ENCODE data around the gene C11orf24. TPM values are rescaled to one million over a fixed set of nuclear protein-coding genes. Genes with fewer than 3 reads are reported as not detected.

The C11orf24 gene
- polyA plus RNA-seq, 1 donor: 24.2 TPM

Other genes starting within 250 kb of the C11orf24 start
- gene NDUFS8, start 241.3 kb downstream of the C11orf24 start, polyA plus RNA-seq (ENCODE audit: insufficient read length): 68.5 TPM
- gene TCIRG1, start 232.9 kb downstream of the C11orf24 start, polyA plus RNA-seq (ENCODE audit: insufficient read length): 24.7 TPM
- gene CHKA, start 150.6 kb downstream of the C11orf24 start, polyA plus RNA-seq (ENCODE audit: insufficient read length): 21.4 TPM
- 43.3 TPM for gene KMT5B, start 58.7 kb downstream of the C11orf24 start, polyA plus RNA-seq (ENCODE audit: insufficient read length)
- gene LRP5, start 40.6 kb upstream of the C11orf24 start, polyA plus RNA-seq (ENCODE audit: insufficient read length): 51.4 TPM
- gene PPP6R3, start 188.8 kb upstream of the C11orf24 start, polyA plus RNA-seq (ENCODE audit: insufficient read length): 61.9 TPM

Data from forelimb muscle (tissue), 1 donor.